Neural cell (in vitro differentiated cells): Measurements from ENCODE around the gene C22orf39. TPM values are rescaled to one million over a fixed set of nuclear protein-coding genes. Genes with fewer than 3 reads are reported as not detected.

Experiments used
- H2AFZ ChIP-seq: fragments of 200-600, 300-800 bp; sonication (generic), shearing (Covaris generic); 2 replicates; pipeline ENCODE4 v1.6.0; 2014; ENCODE audit warnings: low read depth, mild to moderate bottlenecking, antibody characterized with exemption, low read length, moderate library complexity
- H3F3A ChIP-seq: fragments of 200-600 bp; shearing (Covaris generic); 2 replicates; pipeline ENCODE4 v1.6.1; 2016; ENCODE audit warnings: mild to moderate bottlenecking, moderate library complexity, mixed read lengths, antibody characterized with exemption, low read length; ENCODE audit not compliant: insufficient read depth, poor library complexity, severe bottlenecking
- H3K27ac ChIP-seq: fragments of 200-600, 300-800 bp; sonication (generic), shearing (Covaris generic); 2 replicates; pipeline ENCODE4 v1.5.1; 2014; ENCODE audit warnings: mild to moderate bottlenecking, low read length, moderate library complexity
- H3K27me3 ChIP-seq: fragments of 300-800, 200-600 bp; sonication (generic), shearing (Covaris generic); 2 replicates; pipeline ENCODE4 v1.6.0; 2014; ENCODE audit warnings: mild to moderate bottlenecking, low read depth, low read length, moderate library complexity; ENCODE audit not compliant: insufficient read depth
- H3K36me3 ChIP-seq: fragments of 300-800, 200-600 bp; sonication (generic), shearing (Covaris generic); 2 replicates; pipeline ENCODE4 v1.5.1; 2014; ENCODE audit warnings: mild to moderate bottlenecking, antibody characterized with exemption, low read length, moderate library complexity; ENCODE audit not compliant: insufficient read depth
- H3K4me2 ChIP-seq: fragments of 300-800, 200-600 bp; sonication (generic), shearing (Covaris generic); 2 replicates; pipeline ENCODE4 v1.6.0; 2014; ENCODE audit warnings: mild to moderate bottlenecking, low read length
- H3K4me3 ChIP-seq: fragments of 300-800, 200-600 bp; sonication (generic), shearing (Covaris generic); 2 replicates; pipeline ENCODE4 v1.5.1; 2014; ENCODE audit warnings: mild to moderate bottlenecking, low read length, moderate library complexity
- H3K79me2 ChIP-seq: fragments of 200-600 bp; shearing (Covaris generic); replicated peaks from 2 replicates; pipeline ENCODE4 v1.6.0; 2014; ENCODE audit warnings: mild to moderate bottlenecking, low read length, moderate library complexity; ENCODE audit not compliant: insufficient read depth
- H3K9ac ChIP-seq: fragments of 300-800, 200-600 bp; sonication (generic), shearing (Covaris generic); 2 replicates; pipeline ENCODE4 v1.6.1; 2016; ENCODE audit warnings: mild to moderate bottlenecking, low read length, mixed read lengths
- H3K9me2 ChIP-seq: fragments of 200-600 bp; shearing (Covaris generic); 2 replicates; pipeline ENCODE4 v1.6.1; 2016; ENCODE audit warnings: mild to moderate bottlenecking, low read length, mixed read lengths; ENCODE audit not compliant: insufficient read depth
- H3K9me3 ChIP-seq: fragments of 200-600, 300-800 bp; sonication (generic), shearing (Covaris generic); 2 replicates; pipeline ENCODE4 v1.6.1; 2016; ENCODE audit warnings: mild to moderate bottlenecking, mixed run types, low read length, moderate library complexity, mixed read lengths
- H4K20me1 ChIP-seq: fragments of 200-600 bp; shearing (Covaris generic); 2 replicates; pipeline ENCODE4 v1.6.1; 2016; ENCODE audit warnings: mild to moderate bottlenecking, mixed run types; ENCODE audit not compliant: insufficient read depth
- CTCF ChIP-seq: fragments of 450-650 bp; IDR thresholded peaks from 2 replicates; pipeline ENCODE4 v1.5.1; 2014; ENCODE audit warnings: antibody characterized with exemption, mild to moderate bottlenecking, moderate library complexity; ENCODE audit not compliant: poor library complexity, severe bottlenecking
- EP300 ChIP-seq: fragments of 450-650 bp; conservative IDR thresholded peaks from 2 replicates; pipeline ENCODE4 v1.6.1; 2014; ENCODE audit warnings: antibody characterized with exemption, mild to moderate bottlenecking, moderate library complexity; ENCODE audit not compliant: poor library complexity, severe bottlenecking
- EZH2 ChIP-seq: fragments of 200-600, 300-800 bp; shearing (Covaris generic), sonication (generic); IDR thresholded peaks from 2 replicates; pipeline ENCODE4 v1.6.1; 2014; ENCODE audit warnings: antibody characterized with exemption, low read length, borderline replicate concordance, mild to moderate bottlenecking; ENCODE audit not compliant: insufficient read depth, poor library complexity, severe bottlenecking
- MXI1 ChIP-seq: fragments of 450-650 bp; conservative IDR thresholded peaks from 2 replicates; pipeline ENCODE4 v1.6.1; 2014; ENCODE audit warnings: antibody characterized with exemption, mild to moderate bottlenecking; ENCODE audit not compliant: poor library complexity, severe bottlenecking
- POLR2AphosphoS5 ChIP-seq: IDR thresholded peaks from 2 replicates; pipeline ENCODE4 v1.6.1; 2012
- RAD21 ChIP-seq: fragments of 450-650 bp; conservative IDR thresholded peaks from 2 replicates; pipeline ENCODE4 v1.6.1; 2014; ENCODE audit warnings: antibody characterized with exemption, mild to moderate bottlenecking, moderate library complexity
- REST ChIP-seq: IDR thresholded peaks from 2 replicates; pipeline ENCODE4 v1.6.1; 2012; ENCODE audit warnings: borderline replicate concordance
- SMC3 ChIP-seq: fragments of 450-650 bp; conservative IDR thresholded peaks from 2 replicates; pipeline ENCODE4 v1.6.1; 2014; ENCODE audit warnings: antibody characterized with exemption, mild to moderate bottlenecking, moderate library complexity; ENCODE audit not compliant: poor library complexity
- TAF1 ChIP-seq: IDR thresholded peaks from 2 replicates; pipeline ENCODE4 v1.6.1; 2012; ENCODE audit warnings: low read depth
- polyA plus RNA-seq: library from polyadenylated mRNA; depleted of rRNA; stranded (reverse); fragments of >200 nt; gene quantifications from 2 replicates; pipeline ENCODE4 v1.2.3, GENCODE V29; 2014

C22orf39 gene
- polyA plus RNA-seq, 1 donor from 2014 or later: 94.9 TPM

DNA sequence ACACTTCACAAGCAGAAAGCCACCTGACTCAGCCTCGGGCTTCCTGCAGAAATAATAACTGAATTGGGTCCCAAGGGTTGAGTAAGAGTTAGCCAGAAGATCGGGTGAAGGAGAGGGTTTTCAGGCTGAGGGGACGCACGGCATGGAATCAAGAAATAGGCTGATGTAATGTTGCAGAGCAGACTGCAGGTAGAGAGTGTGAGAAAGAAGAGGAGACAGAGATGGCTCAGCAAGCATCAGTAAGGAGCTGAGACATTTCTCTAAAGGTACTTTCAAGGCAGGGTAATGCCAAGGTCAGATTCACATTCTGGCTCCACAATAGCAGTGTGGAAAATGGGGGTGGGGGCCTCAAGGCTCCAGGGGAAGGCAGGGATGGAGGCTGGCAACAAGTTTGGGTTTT, 34.6 kb downstream of the C22orf39 start:
- Histone ChIP-seq H3K9me2 (no peaks in the 10 kb centered on the region), H3K4me2 (no peak overlapping the region), H3K27me3 (no peaks in the 10 kb centered on the region), H3K27ac (no peak overlapping the region), H3K79me2 (peaks cover 40% of the 10 kb centered on the region), H2AFZ (no peak overlapping the region), H3K36me3 (peaks cover 6% of the 10 kb centered on the region), H3K9me3 (no peaks in the 10 kb centered on the region), H3F3A (no peaks in the 10 kb centered on the region), H3K9ac (no peak overlapping the region), H3K4me3 (no peak overlapping the region), H4K20me1 (no peaks in the 10 kb centered on the region)
- no peak for TF ChIP-seq SMC3
- no peak for TF ChIP-seq POLR2AphosphoS5
- no peak for TF ChIP-seq CTCF
- TF ChIP-seq TAF1: no peak
- TF ChIP-seq EZH2: no peak
- no peak for TF ChIP-seq RAD21
- TF ChIP-seq MXI1: no peak
- TF ChIP-seq REST: no peak
- no peak for TF ChIP-seq EP300

DNA sequence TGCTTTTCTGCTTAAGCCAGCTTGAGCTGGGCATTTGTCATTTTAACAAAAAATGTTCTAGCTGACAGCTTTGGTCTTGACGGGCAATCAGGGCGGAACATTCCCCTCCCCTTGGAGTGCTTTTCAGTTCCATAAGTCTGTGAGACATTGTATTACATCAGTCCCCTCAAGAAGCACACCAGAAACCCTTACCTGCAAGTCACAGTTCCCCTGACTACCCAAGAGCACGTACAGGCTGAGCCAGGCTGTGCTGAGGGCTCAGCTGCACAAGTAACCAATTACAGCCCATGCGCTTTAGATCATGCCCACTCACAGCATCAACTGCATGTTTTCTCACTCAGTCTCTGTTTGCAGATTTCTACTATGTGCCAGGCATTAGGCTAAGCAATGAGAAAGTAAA, 35.0 kb downstream of the C22orf39 start:
- H3F3A ChIP-seq: no peaks in the 10 kb centered on the region
- no peak overlapping the region for H3K4me2 ChIP-seq
- H3K4me3 ChIP-seq: no peak overlapping the region
- no peaks in the 10 kb centered on the region for H3K9me3 ChIP-seq
- H3K36me3 ChIP-seq: peaks cover 6% of the 10 kb centered on the region
- H4K20me1 ChIP-seq: no peaks in the 10 kb centered on the region
- H3K9me2 ChIP-seq: no peaks in the 10 kb centered on the region
- no peak overlapping the region for H3K9ac ChIP-seq
- TF ChIP-seq CTCF: no peak
- TF ChIP-seq RAD21: no peak
- no peak for TF ChIP-seq MXI1
- no peak for TF ChIP-seq TAF1
- no peak for TF ChIP-seq SMC3
- TF ChIP-seq REST: no peak
- TF ChIP-seq EZH2: no peak
- no peak for TF ChIP-seq EP300
- TF ChIP-seq POLR2AphosphoS5: no peak
- no peak overlapping the region for H2AFZ ChIP-seq
- peaks cover 36% of the 10 kb centered on the region for H3K79me2 ChIP-seq
- H3K27me3 ChIP-seq: no peaks in the 10 kb centered on the region
- H3K27ac ChIP-seq: no peak overlapping the region
